ENCODE measurements around the gene DLX3.
A peak's percentile ranks its signal among the peaks of the same experiment; 100 is the strongest.

The DLX3 gene

DNA sequence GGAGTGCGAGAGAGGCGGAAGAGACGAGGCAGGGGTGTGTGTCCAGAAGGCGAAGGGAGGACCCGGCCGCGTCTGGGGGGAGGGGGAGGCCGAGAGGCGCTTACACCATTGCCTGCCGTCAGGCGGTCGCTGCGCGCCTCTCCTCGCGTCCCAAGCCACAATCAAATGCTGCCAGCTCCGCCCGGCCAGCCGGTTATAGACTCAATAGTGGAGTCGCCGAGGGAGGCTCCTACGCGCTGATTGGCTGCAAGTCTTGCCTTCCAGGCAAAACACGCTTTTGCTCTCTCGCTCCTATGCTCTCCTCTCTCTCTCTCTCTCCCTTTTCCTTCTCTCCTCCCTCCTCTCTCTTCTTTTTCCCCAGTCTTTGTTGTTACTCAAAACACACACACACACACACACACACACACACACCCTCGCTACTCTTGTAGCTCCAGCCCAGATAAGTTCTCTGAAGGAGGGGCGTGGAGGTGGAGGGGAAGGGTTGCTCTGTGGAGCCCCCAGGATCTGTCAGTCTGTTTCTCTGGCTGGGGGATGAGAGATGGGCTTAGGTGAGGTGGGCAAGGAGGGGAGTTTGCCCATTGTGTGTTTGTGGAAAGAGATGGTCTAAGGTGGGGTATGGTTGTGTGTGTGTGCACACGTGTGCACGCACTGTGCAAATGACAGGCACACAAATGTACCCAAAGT, at the start of gene DLX3:
DLX3 (minus strand) TSS at position 170 of the 684 bp plus-strand sequence. CDS start 226 bp downstream, outside the sequence.
- TF ChIP-seq GLIS3 (CRISPR knock-in tag; IDR thresholded peaks at IDR 0.05) (no peak), ISL1 (CRISPR knock-in tag; IDR thresholded peaks at IDR 0.05) (no peak), PPARA (CRISPR knock-in tag; IDR thresholded peaks at IDR 0.05; ENCODE audit: borderline replicate concordance) (no peak), TOX (CRISPR knock-in tag; IDR thresholded peaks at IDR 0.05; ENCODE audit: borderline replicate concordance) (no peak), ESRRG (CRISPR knock-in tag; IDR thresholded peaks at IDR 0.05) (no peak), ZFP3 (CRISPR knock-in tag; IDR thresholded peaks at IDR 0.05) (no peak), ZNF565 (CRISPR knock-in tag; conservative IDR thresholded peaks at IDR 0.05; ENCODE audit: low read depth) (no peak), ZC3H10 (CRISPR knock-in tag; IDR thresholded peaks at IDR 0.05) (no peak)
- TF ChIP-seq, protein P1, sequence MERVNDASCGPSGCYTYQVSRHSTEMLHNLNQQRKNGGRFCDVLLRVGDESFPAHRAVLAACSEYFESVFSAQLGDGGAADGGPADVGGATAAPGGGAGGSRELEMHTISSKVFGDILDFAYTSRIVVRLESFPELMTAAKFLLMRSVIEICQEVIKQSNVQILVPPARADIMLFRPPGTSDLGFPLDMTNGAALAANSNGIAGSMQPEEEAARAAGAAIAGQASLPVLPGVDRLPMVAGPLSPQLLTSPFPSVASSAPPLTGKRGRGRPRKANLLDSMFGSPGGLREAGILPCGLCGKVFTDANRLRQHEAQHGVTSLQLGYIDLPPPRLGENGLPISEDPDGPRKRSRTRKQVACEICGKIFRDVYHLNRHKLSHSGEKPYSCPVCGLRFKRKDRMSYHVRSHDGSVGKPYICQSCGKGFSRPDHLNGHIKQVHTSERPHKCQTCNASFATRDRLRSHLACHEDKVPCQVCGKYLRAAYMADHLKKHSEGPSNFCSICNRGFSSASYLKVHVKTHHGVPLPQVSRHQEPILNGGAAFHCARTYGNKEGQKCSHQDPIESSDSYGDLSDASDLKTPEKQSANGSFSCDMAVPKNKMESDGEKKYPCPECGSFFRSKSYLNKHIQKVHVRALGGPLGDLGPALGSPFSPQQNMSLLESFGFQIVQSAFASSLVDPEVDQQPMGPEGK (CRISPR knock-in tag; IDR thresholded peaks at IDR 0.05; ENCODE audit: borderline replicate concordance), result no peak
- TF ChIP-seq, protein P2, sequence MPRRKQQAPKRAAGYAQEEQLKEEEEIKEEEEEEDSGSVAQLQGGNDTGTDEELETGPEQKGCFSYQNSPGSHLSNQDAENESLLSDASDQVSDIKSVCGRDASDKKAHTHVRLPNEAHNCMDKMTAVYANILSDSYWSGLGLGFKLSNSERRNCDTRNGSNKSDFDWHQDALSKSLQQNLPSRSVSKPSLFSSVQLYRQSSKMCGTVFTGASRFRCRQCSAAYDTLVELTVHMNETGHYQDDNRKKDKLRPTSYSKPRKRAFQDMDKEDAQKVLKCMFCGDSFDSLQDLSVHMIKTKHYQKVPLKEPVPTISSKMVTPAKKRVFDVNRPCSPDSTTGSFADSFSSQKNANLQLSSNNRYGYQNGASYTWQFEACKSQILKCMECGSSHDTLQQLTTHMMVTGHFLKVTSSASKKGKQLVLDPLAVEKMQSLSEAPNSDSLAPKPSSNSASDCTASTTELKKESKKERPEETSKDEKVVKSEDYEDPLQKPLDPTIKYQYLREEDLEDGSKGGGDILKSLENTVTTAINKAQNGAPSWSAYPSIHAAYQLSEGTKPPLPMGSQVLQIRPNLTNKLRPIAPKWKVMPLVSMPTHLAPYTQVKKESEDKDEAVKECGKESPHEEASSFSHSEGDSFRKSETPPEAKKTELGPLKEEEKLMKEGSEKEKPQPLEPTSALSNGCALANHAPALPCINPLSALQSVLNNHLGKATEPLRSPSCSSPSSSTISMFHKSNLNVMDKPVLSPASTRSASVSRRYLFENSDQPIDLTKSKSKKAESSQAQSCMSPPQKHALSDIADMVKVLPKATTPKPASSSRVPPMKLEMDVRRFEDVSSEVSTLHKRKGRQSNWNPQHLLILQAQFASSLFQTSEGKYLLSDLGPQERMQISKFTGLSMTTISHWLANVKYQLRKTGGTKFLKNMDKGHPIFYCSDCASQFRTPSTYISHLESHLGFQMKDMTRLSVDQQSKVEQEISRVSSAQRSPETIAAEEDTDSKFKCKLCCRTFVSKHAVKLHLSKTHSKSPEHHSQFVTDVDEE (CRISPR knock-in tag; IDR thresholded peaks at IDR 0.05), result no peak
- TF ChIP-seq, protein P3, sequence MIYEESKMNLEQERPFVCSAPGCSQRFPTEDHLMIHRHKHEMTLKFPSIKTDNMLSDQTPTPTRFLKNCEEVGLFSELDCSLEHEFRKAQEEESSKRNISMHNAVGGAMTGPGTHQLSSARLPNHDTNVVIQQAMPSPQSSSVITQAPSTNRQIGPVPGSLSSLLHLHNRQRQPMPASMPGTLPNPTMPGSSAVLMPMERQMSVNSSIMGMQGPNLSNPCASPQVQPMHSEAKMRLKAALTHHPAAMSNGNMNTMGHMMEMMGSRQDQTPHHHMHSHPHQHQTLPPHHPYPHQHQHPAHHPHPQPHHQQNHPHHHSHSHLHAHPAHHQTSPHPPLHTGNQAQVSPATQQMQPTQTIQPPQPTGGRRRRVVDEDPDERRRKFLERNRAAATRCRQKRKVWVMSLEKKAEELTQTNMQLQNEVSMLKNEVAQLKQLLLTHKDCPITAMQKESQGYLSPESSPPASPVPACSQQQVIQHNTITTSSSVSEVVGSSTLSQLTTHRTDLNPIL (CRISPR knock-in tag; IDR thresholded peaks at IDR 0.05; ENCODE audit: low read depth), result no peak
- TF ChIP-seq, protein P4, sequence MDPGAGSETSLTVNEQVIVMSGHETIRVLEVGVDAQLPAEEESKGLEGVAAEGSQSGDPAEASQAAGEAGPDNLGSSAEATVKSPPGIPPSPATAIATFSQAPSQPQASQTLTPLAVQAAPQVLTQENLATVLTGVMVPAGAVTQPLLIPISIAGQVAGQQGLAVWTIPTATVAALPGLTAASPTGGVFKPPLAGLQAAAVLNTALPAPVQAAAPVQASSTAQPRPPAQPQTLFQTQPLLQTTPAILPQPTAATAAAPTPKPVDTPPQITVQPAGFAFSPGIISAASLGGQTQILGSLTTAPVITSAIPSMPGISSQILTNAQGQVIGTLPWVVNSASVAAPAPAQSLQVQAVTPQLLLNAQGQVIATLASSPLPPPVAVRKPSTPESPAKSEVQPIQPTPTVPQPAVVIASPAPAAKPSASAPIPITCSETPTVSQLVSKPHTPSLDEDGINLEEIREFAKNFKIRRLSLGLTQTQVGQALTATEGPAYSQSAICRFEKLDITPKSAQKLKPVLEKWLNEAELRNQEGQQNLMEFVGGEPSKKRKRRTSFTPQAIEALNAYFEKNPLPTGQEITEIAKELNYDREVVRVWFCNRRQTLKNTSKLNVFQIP (CRISPR knock-in tag; IDR thresholded peaks at IDR 0.05; ENCODE audit: borderline replicate concordance, low read depth), result no peak
- ATAC-seq, result peak; percentile 29

DNA sequence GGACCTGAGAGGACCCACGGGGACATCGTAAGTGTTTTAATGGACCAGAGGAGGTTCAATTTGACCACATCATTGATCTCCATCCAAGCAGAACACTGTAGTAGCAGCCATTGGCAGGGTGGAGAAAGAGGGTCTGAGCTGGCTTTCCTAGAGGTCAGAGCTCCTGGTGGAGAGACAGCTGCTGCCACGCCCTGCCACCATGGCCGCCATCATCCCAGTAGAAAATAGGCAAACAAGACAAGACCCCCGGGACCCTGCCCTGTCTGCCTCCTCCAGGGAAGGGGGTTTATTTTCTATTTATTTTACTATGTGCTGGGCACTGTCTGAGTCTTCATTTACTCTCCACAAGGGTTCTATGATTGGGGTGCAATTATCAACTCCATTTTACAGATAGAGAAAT, 49.5 kb upstream of the DLX3 start:
- ATAC-seq, result no peak
- TF ChIP-seq ZNF565 (CRISPR knock-in tag; conservative IDR thresholded peaks at IDR 0.05; ENCODE audit: low read depth), result no peak
- TF ChIP-seq, protein P2 (CRISPR knock-in tag; IDR thresholded peaks at IDR 0.05), result no peak
- no peak for TF ChIP-seq TOX (CRISPR knock-in tag; IDR thresholded peaks at IDR 0.05; ENCODE audit: borderline replicate concordance)
- no peak for TF ChIP-seq RARB (CRISPR knock-in tag; IDR thresholded peaks at IDR 0.05)
- TF ChIP-seq ZNF70 (CRISPR knock-in tag; IDR thresholded peaks at IDR 0.05), result no peak
- TF ChIP-seq PPARA (CRISPR knock-in tag; IDR thresholded peaks at IDR 0.05; ENCODE audit: borderline replicate concordance), result no peak
- TF ChIP-seq, protein P3 (CRISPR knock-in tag; IDR thresholded peaks at IDR 0.05; ENCODE audit: low read depth), result no peak
- no peak for TF ChIP-seq ARNTL (CRISPR knock-in tag; IDR thresholded peaks at IDR 0.05; ENCODE audit: borderline replicate concordance, low read depth)
- no peak for TF ChIP-seq ISL1 (CRISPR knock-in tag; IDR thresholded peaks at IDR 0.05)
- no peak for TF ChIP-seq TCF4 (CRISPR knock-in tag; IDR thresholded peaks at IDR 0.05; ENCODE audit: borderline replicate concordance)
